ENCODE results near the gene SNX2.

Gene SNX2

DNA sequence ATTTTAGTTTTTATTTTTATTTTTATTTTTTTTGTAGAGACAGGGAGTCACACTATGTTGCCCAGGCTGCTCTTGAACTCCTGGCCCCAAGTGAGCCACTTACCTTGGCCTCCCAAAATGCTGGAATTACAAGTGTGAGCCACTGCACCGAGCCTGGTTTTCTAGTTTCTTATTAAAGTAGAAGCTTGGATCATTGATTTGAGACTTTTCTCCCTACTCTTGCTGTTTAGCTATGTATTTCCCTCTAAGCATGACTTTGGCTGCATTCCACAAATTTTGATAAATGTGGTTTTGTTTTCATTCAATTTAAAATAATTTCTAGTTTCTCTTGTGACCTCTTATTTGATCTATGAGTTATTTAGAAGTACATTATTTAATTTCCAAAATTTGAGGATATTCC lies 10.4 kb downstream of the SNX2 start:
- Histone ChIP-seq H3K4me3 (no peak overlapping the region), H3K27me3 (no peaks in the 10 kb centered on the region), H3K27ac (no peak overlapping the region), H3K4me2 (no peak overlapping the region), H3K4me1 (no peaks in the 10 kb centered on the region), H3K9ac (no peak overlapping the region), H4K20me1 (peaks cover 90% of the 10 kb centered on the region), H3K9me3 (peaks cover 90% of the 10 kb centered on the region), H3K36me3 (peaks cover 71% of the 10 kb centered on the region)
- no peak for TF ChIP-seq Cebpa-rat (IDR thresholded peaks at IDR 0.05)

DNA sequence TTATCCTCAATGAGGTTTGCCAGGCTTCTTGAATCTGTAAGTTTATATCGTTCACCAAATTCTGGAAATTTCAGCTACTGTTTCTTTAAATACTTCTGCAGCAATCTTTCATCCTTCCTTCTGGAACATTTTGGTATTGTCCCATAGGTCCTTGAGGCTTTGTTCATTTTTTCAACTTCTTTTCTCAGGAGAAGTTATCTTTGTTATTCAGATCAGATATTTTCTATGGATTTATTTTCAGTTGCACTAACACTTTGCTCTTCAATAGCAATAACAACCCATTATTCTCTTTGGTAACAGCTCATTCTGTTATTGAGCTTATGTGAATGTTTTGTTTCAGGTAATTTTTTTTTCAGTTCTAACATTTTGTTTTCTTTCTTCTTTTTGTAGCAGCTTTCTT lies 13.5 kb downstream of the SNX2 start:
- TF ChIP-seq Cebpa-rat (IDR thresholded peaks at IDR 0.05) = no peak
- H3K9ac ChIP-seq = no peak overlapping the region
- H3K36me3 ChIP-seq = peaks cover 66% of the 10 kb centered on the region
- no peak overlapping the region for H3K4me2 ChIP-seq
- H3K9me3 ChIP-seq = peaks cover 77% of the 10 kb centered on the region
- peaks cover 92% of the 10 kb centered on the region for H4K20me1 ChIP-seq
- H3K27ac ChIP-seq = no peak overlapping the region
- H3K4me3 ChIP-seq = no peak overlapping the region
- H3K4me1 ChIP-seq = no peaks in the 10 kb centered on the region
- no peaks in the 10 kb centered on the region for H3K27me3 ChIP-seq

DNA sequence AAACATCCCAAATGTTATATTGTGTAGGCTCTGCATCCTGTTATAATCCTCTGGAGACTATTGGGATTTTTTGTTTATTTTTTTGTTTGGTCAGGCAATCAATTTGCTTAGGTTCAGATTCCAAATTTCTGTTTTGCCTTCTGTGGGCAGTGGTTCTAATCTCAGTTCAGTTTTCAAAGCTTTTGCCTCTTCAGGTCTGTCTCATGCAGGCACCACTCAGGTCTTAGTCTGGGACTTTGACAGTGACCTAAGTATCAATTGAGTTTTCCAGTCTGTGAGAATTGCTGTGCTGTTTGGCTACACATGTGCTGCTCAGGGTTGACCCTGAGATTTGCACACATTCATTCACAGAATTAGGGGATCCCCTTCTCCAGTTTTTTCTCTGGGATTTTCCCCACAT lies 14.1 kb downstream of the SNX2 start:
- Histone ChIP-seq H3K36me3 (peaks cover 67% of the 10 kb centered on the region), H3K27ac (no peak overlapping the region), H3K4me2 (no peak overlapping the region), H4K20me1 (peaks cover 93% of the 10 kb centered on the region), H3K27me3 (no peaks in the 10 kb centered on the region), H3K9me3 (peaks cover 73% of the 10 kb centered on the region), H3K4me1 (no peaks in the 10 kb centered on the region), H3K9ac (no peak overlapping the region), H3K4me3 (no peak overlapping the region)
- TF ChIP-seq Cebpa-rat (IDR thresholded peaks at IDR 0.05) = no peak

- no peak overlapping the region for H3K4me2 ChIP-seq
- peaks cover 93% of the 10 kb centered on the region for H4K20me1 ChIP-seq
- no peak overlapping the region for H3K27ac ChIP-seq
- H3K4me1 ChIP-seq = no peaks in the 10 kb centered on the region
- peaks cover 70% of the 10 kb centered on the region for H3K36me3 ChIP-seq
- H3K4me3 ChIP-seq = no peak overlapping the region
- no peak for TF ChIP-seq Cebpa-rat (IDR thresholded peaks at IDR 0.05)
- peaks cover 67% of the 10 kb centered on the region for H3K9me3 ChIP-seq
- H3K27me3 ChIP-seq = no peaks in the 10 kb centered on the region
- no peak overlapping the region for H3K9ac ChIP-seq
Measured at GRCh38 chr5:122789461-122790171, 14.7 kb downstream of the SNX2 start.

DNA sequence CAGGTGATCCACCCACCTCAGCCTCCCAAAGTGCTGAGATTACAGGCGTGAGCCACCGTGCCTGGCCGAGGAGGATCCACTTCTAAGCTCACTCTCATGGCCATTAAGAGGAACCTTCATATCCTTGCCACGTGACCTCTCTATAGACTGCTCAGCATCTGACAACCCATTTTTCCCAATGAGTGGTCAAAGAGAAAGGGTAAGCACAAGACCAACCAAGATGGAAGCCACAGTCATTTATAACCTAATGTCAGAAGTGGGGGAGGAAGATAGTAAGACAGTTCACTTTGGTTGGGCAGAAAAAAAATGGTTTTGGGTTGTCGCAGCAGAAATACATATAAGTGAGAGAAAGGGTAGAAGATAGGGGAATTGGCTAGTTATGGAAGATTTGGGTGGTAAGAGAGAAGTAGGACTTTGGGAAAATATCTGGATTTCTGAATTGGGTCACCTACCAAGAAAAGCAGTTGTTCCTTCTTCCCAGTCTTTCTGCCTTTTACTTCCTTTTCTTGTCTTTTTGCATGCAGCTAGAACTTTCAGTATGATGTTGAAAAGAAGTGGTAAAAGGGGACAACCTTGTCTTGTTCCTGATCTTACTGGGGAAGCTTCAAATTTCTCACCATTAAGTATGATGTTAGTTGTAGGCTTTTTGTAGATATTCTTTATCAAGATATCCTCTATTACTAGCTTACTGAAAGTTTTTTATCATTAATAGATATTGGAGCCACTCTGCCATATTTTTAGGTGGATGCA lies 15.6 kb downstream of the SNX2 start:
- TF ChIP-seq Cebpa-rat (IDR thresholded peaks at IDR 0.05) = no peak
- H3K4me1 ChIP-seq = no peaks in the 10 kb centered on the region

DNA sequence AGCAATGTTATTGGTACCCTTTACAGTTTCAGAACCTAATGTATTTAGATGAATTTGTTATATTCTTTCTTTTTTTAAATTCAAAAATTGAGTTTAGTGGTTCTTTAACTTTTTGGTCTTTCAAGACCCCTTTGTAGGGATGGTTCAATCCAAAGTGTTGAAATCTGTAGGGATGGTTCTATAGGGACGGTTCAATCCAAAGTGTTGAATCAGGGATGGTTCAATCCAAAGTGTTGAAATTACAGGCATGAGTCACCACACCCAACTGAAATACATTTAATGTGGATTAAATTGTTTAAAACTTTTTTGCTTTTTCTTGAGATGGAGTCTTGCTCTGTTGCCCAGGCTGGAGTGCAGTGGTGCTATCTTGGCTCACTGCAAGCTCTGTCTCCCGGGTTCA lies 30.6 kb downstream of the SNX2 start:
- Histone ChIP-seq H3K9ac (no peak overlapping the region), H3K4me2 (no peak overlapping the region), H3K4me1 (no peaks in the 10 kb centered on the region), H3K4me3 (no peak overlapping the region), H4K20me1 (no peaks in the 10 kb centered on the region), H3K27ac (no peak overlapping the region), H3K27me3 (no peaks in the 10 kb centered on the region), H3K36me3 (peaks cover 83% of the 10 kb centered on the region), H3K9me3 (no peaks in the 10 kb centered on the region)
- TF ChIP-seq Cebpa-rat (IDR thresholded peaks at IDR 0.05) = no peak

More for the DNA sequence above, 15.6 kb downstream of the SNX2 start:
- H3K9me3 ChIP-seq = peaks cover 58% of the 10 kb centered on the region
- peaks cover 94% of the 10 kb centered on the region for H4K20me1 ChIP-seq
- H3K27me3 ChIP-seq = no peaks in the 10 kb centered on the region
- no peak overlapping the region for H3K27ac ChIP-seq
- no peak overlapping the region for H3K4me2 ChIP-seq
- peaks cover 72% of the 10 kb centered on the region for H3K36me3 ChIP-seq
- no peak overlapping the region for H3K9ac ChIP-seq
- no peak overlapping the region for H3K4me3 ChIP-seq

DNA sequence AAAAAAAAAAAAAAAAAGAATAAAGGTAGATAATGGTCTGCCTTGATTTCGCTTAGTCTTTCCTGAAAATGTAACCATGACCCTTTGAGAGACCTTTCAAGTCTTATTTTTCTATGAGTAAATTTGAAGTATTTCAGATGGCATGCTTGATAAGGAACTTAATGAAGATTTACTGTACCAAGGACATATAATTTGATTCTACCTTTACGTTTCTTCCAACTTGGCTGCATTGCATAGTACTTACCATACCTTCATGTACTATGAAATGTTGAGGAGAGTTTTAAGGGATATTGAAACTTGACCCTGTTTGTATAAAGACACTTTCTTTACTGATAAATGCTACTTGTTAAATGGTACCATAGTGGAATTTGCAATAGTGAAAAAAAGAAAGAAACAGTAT lies 35.5 kb downstream of the SNX2 start:
- no peak overlapping the region for H3K4me2 ChIP-seq
- H3K4me1 ChIP-seq = no peaks in the 10 kb centered on the region
- peaks cover 50% of the 10 kb centered on the region for H3K36me3 ChIP-seq
- no peaks in the 10 kb centered on the region for H3K9me3 ChIP-seq
- H3K27ac ChIP-seq = no peak overlapping the region
- TF ChIP-seq Cebpa-rat (IDR thresholded peaks at IDR 0.05) = no peak
- 0 out of 2 replicates have a peak, but pooled peaks cover 6% of the 10 kb centered on the region for H4K20me1 ChIP-seq
- H3K4me3 ChIP-seq = no peak overlapping the region
- no peak overlapping the region for H3K9ac ChIP-seq
- H3K27me3 ChIP-seq = no peaks in the 10 kb centered on the region

GRCh38 chr5:122815218-122815767 lies 40.4 kb downstream of the SNX2 start:
- Histone ChIP-seq H4K20me1 (0 out of 2 replicates have a peak, but pooled peaks cover 6% of the 10 kb centered on the region), H3K36me3 (peaks cover 46% of the 10 kb centered on the region), H3K27ac (no peak overlapping the region), H3K4me3 (no peak overlapping the region), H3K9me3 (no peaks in the 10 kb centered on the region), H3K4me1 (no peaks in the 10 kb centered on the region), H3K4me2 (no peak overlapping the region), H3K27me3 (no peaks in the 10 kb centered on the region), H3K9ac (no peak overlapping the region)
- TF ChIP-seq Cebpa-rat (IDR thresholded peaks at IDR 0.05) = no peak

GRCh38 chr5:122816756-122817155 lies 41.9 kb downstream of the SNX2 start:
- H3K9ac ChIP-seq = no peak overlapping the region
- H3K4me2 ChIP-seq = no peak overlapping the region
- H3K27me3 ChIP-seq = no peaks in the 10 kb centered on the region
- no peak for TF ChIP-seq Cebpa-rat (IDR thresholded peaks at IDR 0.05)
- H3K4me1 ChIP-seq = no peaks in the 10 kb centered on the region
- H3K9me3 ChIP-seq = no peaks in the 10 kb centered on the region
- peaks cover 49% of the 10 kb centered on the region for H3K36me3 ChIP-seq
- H3K4me3 ChIP-seq = no peak overlapping the region
- H4K20me1 ChIP-seq = 0 out of 2 replicates have a peak, but pooled peaks cover 6% of the 10 kb centered on the region
- no peak overlapping the region for H3K27ac ChIP-seq

DNA sequence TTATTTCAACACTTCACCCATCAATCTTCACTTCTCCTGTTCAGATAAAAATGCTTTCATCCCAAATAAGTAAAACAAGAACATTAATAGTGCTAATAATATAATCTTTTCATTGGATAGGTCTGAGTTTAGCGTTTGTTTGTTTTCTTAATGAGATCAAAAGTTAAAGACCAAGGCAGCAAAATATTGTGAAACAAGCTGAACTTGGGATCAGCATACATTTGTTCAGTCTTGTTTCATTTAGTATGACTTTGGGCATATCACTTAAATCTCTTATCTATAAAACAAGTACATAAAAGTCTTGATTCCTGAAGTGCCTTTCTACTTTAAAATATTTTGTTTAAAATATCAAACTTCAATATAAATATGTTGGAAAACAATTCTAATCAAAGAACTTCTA lies 57.1 kb downstream of the SNX2 start:
- H4K20me1 ChIP-seq = no peaks in the 10 kb centered on the region
- no peaks in the 10 kb centered on the region for H3K27me3 ChIP-seq
- no peak for TF ChIP-seq Cebpa-rat (IDR thresholded peaks at IDR 0.05)
- H3K4me1 ChIP-seq = no peaks in the 10 kb centered on the region
- no peak overlapping the region for H3K4me3 ChIP-seq
- H3K27ac ChIP-seq = no peak overlapping the region
- no peak overlapping the region for H3K4me2 ChIP-seq
- H3K9ac ChIP-seq = no peak overlapping the region
- H3K9me3 ChIP-seq = no peaks in the 10 kb centered on the region
- H3K36me3 ChIP-seq = peaks cover 37% of the 10 kb centered on the region

Data from BLaER1 (cell line).